Liver (tissue), 9 donors: Measurements from ENCODE around the gene FBXO2. TPM values are rescaled to one million over a fixed set of nuclear protein-coding genes. Genes with fewer than 3 reads are reported as not detected.

Experiments used
- DNase-seq: peaks from one replicate; pipeline ENCODE4 v3.0.0-alpha.2; 2017; ENCODE audit warnings: low spot score
- H3K27ac ChIP-seq, 2 donors: one replicate each; pipeline ENCODE4 v1.7.0; 2013; ENCODE audit warnings: inconsistent platforms in 2 of 2, low read length in 2 of 2, control low read depth in 1 of 2, low read depth in 1 of 2, mild to moderate bottlenecking in 1 of 2
- H3K27me3 ChIP-seq, 4 donors: one replicate each; pipeline versions ENCODE4 v1.6.1 to v1.7.0; 2013; ENCODE audit warnings: low read length in 3 of 4, inconsistent platforms in 1 of 4, mild to moderate bottlenecking in 1 of 4, moderate library complexity in 1 of 4; ENCODE audit not compliant: control insufficient read depth in 4 of 4, insufficient read depth in 4 of 4
- H3K36me3 ChIP-seq, 4 donors: one replicate each; pipeline versions ENCODE4 v1.6.1 to v1.7.0; 2013; ENCODE audit warnings: low read length in 3 of 4, mild to moderate bottlenecking in 3 of 4, low read depth in 1 of 4, moderate library complexity in 1 of 4; ENCODE audit not compliant: control insufficient read depth in 4 of 4, insufficient read depth in 3 of 4
- H3K4me1 ChIP-seq, 4 donors: one replicate each; pipeline versions ENCODE4 v1.6.1 to v1.7.0; 2013; ENCODE audit warnings: low read length in 3 of 4, mild to moderate bottlenecking in 3 of 4, moderate library complexity in 1 of 4; ENCODE audit not compliant: control insufficient read depth in 4 of 4, insufficient read depth in 4 of 4
- H3K4me3 ChIP-seq, 3 donors: one replicate each; pipeline versions ENCODE4 v1.6.1 to v1.7.0; 2013; ENCODE audit warnings: low read length in 3 of 3, control low read depth in 1 of 3, low read depth in 1 of 3, mild to moderate bottlenecking in 1 of 3
- H3K9ac ChIP-seq, 2 donors: one replicate each; pipeline ENCODE4 v1.7.0; 2013; ENCODE audit warnings: low read length in 2 of 2, mild to moderate bottlenecking in 2 of 2, moderate library complexity in 2 of 2, control low read depth in 1 of 2, low read depth in 1 of 2
- H3K9me3 ChIP-seq, 4 donors: one replicate each; pipeline versions ENCODE4 v1.6.1 to v1.7.0; 2013; ENCODE audit warnings: low read length in 3 of 4; ENCODE audit not compliant: control insufficient read depth in 4 of 4
- CTCF ChIP-seq: fragments of 150-350 bp; IDR thresholded peaks from 2 replicates; pipeline ENCODE4 v1.5.1; 2017; ENCODE audit warnings: improper control_type of control experiment, low read depth, low read length; ENCODE audit not compliant: missing input control
- EGR1 ChIP-seq, 2 donors: IDR thresholded peaks; 2 replicates each; pipeline ENCODE4 v1.6.1; 2016 to 2018; ENCODE audit warnings: antibody characterized with exemption in 2 of 2, low read depth in 2 of 2
- FOXA1 ChIP-seq: IDR thresholded peaks from 2 replicates; pipeline ENCODE4 v1.6.1; 2016; ENCODE audit warnings: antibody characterized with exemption
- FOXA2 ChIP-seq: IDR thresholded peaks from 2 replicates; pipeline ENCODE4 v1.6.1; 2016; ENCODE audit warnings: antibody characterized with exemption
- HNF4A ChIP-seq, 2 donors: conservative IDR thresholded peaks; 2 replicates each; pipeline ENCODE4 v1.6.1; 2016; ENCODE audit warnings: antibody characterized with exemption in 2 of 2, mild to moderate bottlenecking in 2 of 2
- HNF4G ChIP-seq: IDR thresholded peaks from 2 replicates; pipeline ENCODE4 v1.6.1; 2016; ENCODE audit warnings: antibody characterized with exemption
- JUND ChIP-seq, 2 donors: IDR thresholded peaks; 2 replicates each; pipeline ENCODE4 v1.6.1; 2016; ENCODE audit warnings: antibody characterized with exemption in 2 of 2
- MAX ChIP-seq: IDR thresholded peaks from 2 replicates; pipeline ENCODE4 v1.6.1; 2016; ENCODE audit warnings: antibody characterized with exemption
- RXRA ChIP-seq, 2 donors: IDR thresholded peaks; 2 replicates each; pipeline ENCODE4 v1.6.1; 2017 to 2018; ENCODE audit warnings: antibody characterized with exemption in 2 of 2, mild to moderate bottlenecking in 1 of 2
- SP1 ChIP-seq: IDR thresholded peaks from 2 replicates; pipeline ENCODE4 v1.6.1; 2018; ENCODE audit warnings: antibody characterized with exemption, mild to moderate bottlenecking
- TAF1 ChIP-seq: conservative IDR thresholded peaks from 2 replicates; pipeline ENCODE4 v1.6.1; 2016; ENCODE audit warnings: antibody characterized with exemption, mild to moderate bottlenecking
- YY1 ChIP-seq: IDR thresholded peaks from 2 replicates; pipeline ENCODE4 v1.6.1; 2016; ENCODE audit warnings: antibody characterized with exemption, mild to moderate bottlenecking
- ZBTB33 ChIP-seq: IDR thresholded peaks from 2 replicates; pipeline ENCODE4 v1.6.1; 2016; ENCODE audit warnings: antibody characterized with exemption
- WGBS: extraction: QIAGEN DNeasy Blood & Tissue Kit; methylation state at CpG from one replicate; pipeline ENCODE4 v1.1.7; 2013; 5-methylcytosine and 5-hydroxymethylcytosine counted together
- polyA plus RNA-seq, 2 donors: library from polyadenylated mRNA; stranded (reverse) in 1 of 2; unstranded in 1 of 2; fragments of 200-250 nt in 1 of 2; fragments of >200 nt in 1 of 2; fragmentation: Nextera tagmentation in 1 of 2; extraction: Ambion mirVana in 1 of 2; gene quantifications; one replicate each; pipeline versions ENCODE4 v1.2.1 to v1.2.3, GENCODE V29; 2013 to 2015
- total RNA-seq, 2 donors: library from RNA; depleted of rRNA; stranded (reverse); fragments of >200 nt; gene quantifications; one replicate each; pipeline ENCODE4 v1.2.3, GENCODE V29; 2014
- TF ChIP-seq, protein P1 (sequence below): IDR thresholded peaks from 2 replicates; pipeline ENCODE4 v1.6.1; 2016; ENCODE audit warnings: antibody characterized with exemption
- TF ChIP-seq, protein P2 (sequence below): IDR thresholded peaks from 2 replicates; pipeline ENCODE4 v1.6.1; 2016; ENCODE audit warnings: antibody characterized with exemption, mild to moderate bottlenecking
- donor health status: healthy.
- donor health status: healthy.
- donor health status: healthy.
- donor health status: healthy.
- donor health status: healthy.

FBXO2 gene
- total and polyA plus RNA-seq, 4 donors: 1.7 to 20.9 (median 4.0) TPM

GRCh38 chr1:11680270-11681070 lies 26.2 kb upstream of the FBXO2 start:
- peak overlapping the region; percentile 36 to 79 (median 70) for H3K4me3 ChIP-seq
- 13% methylated on average over 65 of the region's 65 CpGs for WGBS
- TF ChIP-seq SP1 (no peak), FOXA2 (no peak), EGR1 (IDR thresholded peaks at IDR 0.05; ENCODE audit: low read depth in 2 of 2) (no peak), ZBTB33 (no peak), TAF1 (no peak), MAX (no peak), CTCF (no peak), YY1 (no peak), HNF4A (conservative IDR thresholded peaks at IDR 0.05) (no peak), RXRA (IDR thresholded peaks at IDR 0.05) (no peak), FOXA1 (no peak), JUND (IDR thresholded peaks at IDR 0.05) (no peak), HNF4G (no peak)
- TF ChIP-seq, protein P1, sequence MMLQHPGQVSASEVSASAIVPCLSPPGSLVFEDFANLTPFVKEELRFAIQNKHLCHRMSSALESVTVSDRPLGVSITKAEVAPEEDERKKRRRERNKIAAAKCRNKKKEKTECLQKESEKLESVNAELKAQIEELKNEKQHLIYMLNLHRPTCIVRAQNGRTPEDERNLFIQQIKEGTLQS: no peak
- TF ChIP-seq, protein P2, sequence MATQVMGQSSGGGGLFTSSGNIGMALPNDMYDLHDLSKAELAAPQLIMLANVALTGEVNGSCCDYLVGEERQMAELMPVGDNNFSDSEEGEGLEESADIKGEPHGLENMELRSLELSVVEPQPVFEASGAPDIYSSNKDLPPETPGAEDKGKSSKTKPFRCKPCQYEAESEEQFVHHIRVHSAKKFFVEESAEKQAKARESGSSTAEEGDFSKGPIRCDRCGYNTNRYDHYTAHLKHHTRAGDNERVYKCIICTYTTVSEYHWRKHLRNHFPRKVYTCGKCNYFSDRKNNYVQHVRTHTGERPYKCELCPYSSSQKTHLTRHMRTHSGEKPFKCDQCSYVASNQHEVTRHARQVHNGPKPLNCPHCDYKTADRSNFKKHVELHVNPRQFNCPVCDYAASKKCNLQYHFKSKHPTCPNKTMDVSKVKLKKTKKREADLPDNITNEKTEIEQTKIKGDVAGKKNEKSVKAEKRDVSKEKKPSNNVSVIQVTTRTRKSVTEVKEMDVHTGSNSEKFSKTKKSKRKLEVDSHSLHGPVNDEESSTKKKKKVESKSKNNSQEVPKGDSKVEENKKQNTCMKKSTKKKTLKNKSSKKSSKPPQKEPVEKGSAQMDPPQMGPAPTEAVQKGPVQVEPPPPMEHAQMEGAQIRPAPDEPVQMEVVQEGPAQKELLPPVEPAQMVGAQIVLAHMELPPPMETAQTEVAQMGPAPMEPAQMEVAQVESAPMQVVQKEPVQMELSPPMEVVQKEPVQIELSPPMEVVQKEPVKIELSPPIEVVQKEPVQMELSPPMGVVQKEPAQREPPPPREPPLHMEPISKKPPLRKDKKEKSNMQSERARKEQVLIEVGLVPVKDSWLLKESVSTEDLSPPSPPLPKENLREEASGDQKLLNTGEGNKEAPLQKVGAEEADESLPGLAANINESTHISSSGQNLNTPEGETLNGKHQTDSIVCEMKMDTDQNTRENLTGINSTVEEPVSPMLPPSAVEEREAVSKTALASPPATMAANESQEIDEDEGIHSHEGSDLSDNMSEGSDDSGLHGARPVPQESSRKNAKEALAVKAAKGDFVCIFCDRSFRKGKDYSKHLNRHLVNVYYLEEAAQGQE: no peak

More at GRCh38 chr1:11680270-11681070, 26.2 kb upstream of the FBXO2 start:
- DNase-seq: no peak
- H3K4me1 ChIP-seq: peaks cover 10 to 34% (median 25%) of the 10 kb centered on the region in 4 donors
- no peaks in the 10 kb centered on the region for H3K36me3 ChIP-seq
- H3K27ac ChIP-seq: peak overlapping the region; percentile 77 to 89
- H3K27me3 ChIP-seq: no peaks in the 10 kb centered on the region
- peak overlapping the region; percentile 26 to 77 for H3K9ac ChIP-seq
- H3K9me3 ChIP-seq: no peaks in the 10 kb centered on the region
